Esophagus squamous epithelium (tissue), 5 donors: ENCODE measurements around the gene FOXO6. TPM values are rescaled to one million over a fixed set of nuclear protein-coding genes. Genes with fewer than 3 reads are reported as not detected.

Experiments used
- DNase-seq: peaks from one replicate; lab custom pipeline; 2025; lab: John Stamatoyannopoulos, UW
- H3K27ac ChIP-seq, 4 donors: fragments of 200-600 bp; sonication (generic); one replicate each; pipeline ENCODE4 v1.5.1; 2016 to 2019; ENCODE audit warnings: mild to moderate bottlenecking in 1 of 4
- H3K27me3 ChIP-seq, 4 donors: fragments of 200-600 bp; sonication (generic); 1 replicate in 3 of 4; 2 replicates in 1 of 4; pipeline versions ENCODE4 v1.5.1 to v1.6.0; 2017 to 2021; ENCODE audit warnings: antibody characterized with exemption in 1 of 4
- H3K36me3 ChIP-seq, 3 donors: fragments of 200-600 bp; sonication (generic); one replicate each; pipeline ENCODE4 v1.5.1; 2016 to 2019
- H3K4me1 ChIP-seq, 3 donors: fragments of 200-600 bp; sonication (generic); one replicate each; pipeline ENCODE4 v1.5.1; 2017 to 2019
- H3K4me3 ChIP-seq, 4 donors: fragments of 200-600 bp; sonication (generic); 1 replicate in 3 of 4; 2 replicates in 1 of 4; pipeline ENCODE4 v1.5.1; 2016 to 2019; ENCODE audit warnings: mild to moderate bottlenecking in 2 of 4, moderate library complexity in 1 of 4
- H3K9me3 ChIP-seq, 3 donors: fragments of 200-600 bp; sonication (generic); one replicate each; pipeline ENCODE4 v1.5.1; 2016 to 2019
- POLR2A ChIP-seq, 4 donors: fragments of 450-650 bp; IDR thresholded peaks; one replicate each; pipeline ENCODE4 v1.6.1; 2017; ENCODE audit warnings: antibody characterized with exemption in 4 of 4, mild to moderate bottlenecking in 4 of 4, moderate library complexity in 3 of 4
- WGBS, 2 donors: methylation state at CpG; one replicate each; pipeline ENCODE4 v1.1.5; 2018; 5-methylcytosine and 5-hydroxymethylcytosine counted together
- intact Hi-C: fragments of 100-400 bp; cut with DNase I; formaldehyde crosslinking; loops from one replicate; pipeline ENCODE4 v1.15.0; 2022
- total RNA-seq, 4 donors: library from RNA; depleted of rRNA; stranded (reverse); fragments of >200 nt; gene quantifications; one replicate each; pipeline ENCODE4 v1.1.0, GENCODE V29; 2016
- TF ChIP-seq, protein P1 (sequence below), 6 experiments: fragments of 450-650 bp in 4 of 6; fragments of 200-600 bp in 2 of 6; sonication (generic) in 2 of 6; IDR thresholded peaks; one replicate each; pipeline ENCODE4 v1.5.1; 2016 to 2019; ENCODE audit warnings: antibody characterized with exemption in 6 of 6, mild to moderate bottlenecking in 4 of 6, moderate library complexity in 4 of 6
- donor health status: DM: yes; HTN: yes; CAD: no.

FOXO6 gene
- total RNA-seq, 4 donors from 2014 or later = 0.18 to 0.53 (median 0.38) TPM; not detected in 1

DNA sequence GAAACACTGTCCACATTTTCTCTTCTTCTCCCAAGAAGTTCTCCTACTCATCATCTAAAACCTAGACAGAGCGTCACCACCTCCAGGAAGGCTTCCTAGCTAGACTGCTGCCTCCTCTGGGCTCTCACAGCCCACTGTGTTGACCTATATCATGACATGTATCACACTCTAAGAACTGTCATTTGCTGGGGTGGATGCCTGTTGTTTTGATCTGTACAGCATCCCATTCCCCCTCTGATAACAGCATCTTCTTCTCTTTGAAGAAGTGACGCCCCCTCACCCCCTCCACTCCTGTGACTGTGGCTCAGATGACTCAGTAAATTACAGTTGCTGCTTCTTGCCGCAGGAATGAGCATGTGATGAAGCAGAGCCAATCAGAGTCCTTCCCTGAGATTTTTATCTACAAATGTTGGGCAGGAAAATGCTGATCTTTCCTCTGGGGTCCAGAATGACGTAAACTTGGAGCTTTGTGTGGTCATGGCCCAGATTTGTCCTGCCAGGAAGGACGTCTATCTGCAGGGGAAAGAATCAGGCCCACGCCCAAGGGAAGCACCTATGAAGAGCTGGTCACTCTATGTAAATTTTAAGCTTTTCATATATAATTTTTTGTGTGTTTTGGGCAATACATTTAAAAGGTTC lies 28.0 kb upstream of the FOXO6 start:
- H3K4me1 ChIP-seq = no peaks in the 10 kb centered on the region
- 41 to 52% methylated on average over 6 of the region's 6 CpGs for WGBS, 2 donors
- no peak overlapping the region for H3K27ac ChIP-seq
- H3K36me3 ChIP-seq = no peaks in the 10 kb centered on the region
- no peaks in the 10 kb centered on the region for H3K9me3 ChIP-seq
- no peak for TF ChIP-seq POLR2A (IDR thresholded peaks at IDR 0.05)
- TF ChIP-seq, protein P1, sequence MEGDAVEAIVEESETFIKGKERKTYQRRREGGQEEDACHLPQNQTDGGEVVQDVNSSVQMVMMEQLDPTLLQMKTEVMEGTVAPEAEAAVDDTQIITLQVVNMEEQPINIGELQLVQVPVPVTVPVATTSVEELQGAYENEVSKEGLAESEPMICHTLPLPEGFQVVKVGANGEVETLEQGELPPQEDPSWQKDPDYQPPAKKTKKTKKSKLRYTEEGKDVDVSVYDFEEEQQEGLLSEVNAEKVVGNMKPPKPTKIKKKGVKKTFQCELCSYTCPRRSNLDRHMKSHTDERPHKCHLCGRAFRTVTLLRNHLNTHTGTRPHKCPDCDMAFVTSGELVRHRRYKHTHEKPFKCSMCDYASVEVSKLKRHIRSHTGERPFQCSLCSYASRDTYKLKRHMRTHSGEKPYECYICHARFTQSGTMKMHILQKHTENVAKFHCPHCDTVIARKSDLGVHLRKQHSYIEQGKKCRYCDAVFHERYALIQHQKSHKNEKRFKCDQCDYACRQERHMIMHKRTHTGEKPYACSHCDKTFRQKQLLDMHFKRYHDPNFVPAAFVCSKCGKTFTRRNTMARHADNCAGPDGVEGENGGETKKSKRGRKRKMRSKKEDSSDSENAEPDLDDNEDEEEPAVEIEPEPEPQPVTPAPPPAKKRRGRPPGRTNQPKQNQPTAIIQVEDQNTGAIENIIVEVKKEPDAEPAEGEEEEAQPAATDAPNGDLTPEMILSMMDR (IDR thresholded peaks at IDR 0.05) = no peak
- no peak for DNase-seq
- intact Hi-C loops = no loop called here
- H3K4me3 ChIP-seq = no peak overlapping the region
- H3K27me3 ChIP-seq = peaks cover 0 to 17% (median 0%) of the 10 kb centered on the region in 4 donors

GRCh38 chr1:41338820-41339219 lies 22.4 kb upstream of the FOXO6 start:
- DNase-seq = no peak
- 85 to 89% methylated on average over 1 of the region's 1 CpG for WGBS, 2 donors
- H3K4me1 ChIP-seq = peaks cover 5 to 16% (median 8%) of the 10 kb centered on the region in 3 donors
- H3K27ac ChIP-seq = no peak overlapping the region
- TF ChIP-seq, protein P1 (IDR thresholded peaks at IDR 0.05) = no peak
- TF ChIP-seq POLR2A (IDR thresholded peaks at IDR 0.05) = no peak
- intact Hi-C loops = no loop called here
- peaks cover 0 to 4% (median 0%) of the 10 kb centered on the region in 4 donors for H3K27me3 ChIP-seq
- peaks cover 0 to 13% (median 6%) of the 10 kb centered on the region in 3 donors for H3K9me3 ChIP-seq
- no peak overlapping the region for H3K4me3 ChIP-seq
- H3K36me3 ChIP-seq = no peaks in the 10 kb centered on the region

- WGBS, 2 donors = 61 to 64% methylated on average over 2 of the region's 2 CpGs
- no peak overlapping the region for H3K27ac ChIP-seq
- H3K4me1 ChIP-seq = peaks cover 5 to 16% (median 8%) of the 10 kb centered on the region in 3 donors
- H3K4me3 ChIP-seq = no peak overlapping the region
- no peaks in the 10 kb centered on the region for H3K36me3 ChIP-seq
- H3K27me3 ChIP-seq = peaks cover 0 to 4% (median 0%) of the 10 kb centered on the region in 4 donors
- intact Hi-C loops = no loop called here
- TF ChIP-seq, protein P1 (IDR thresholded peaks at IDR 0.05) = no peak
- TF ChIP-seq POLR2A (IDR thresholded peaks at IDR 0.05) = no peak
- no peak for DNase-seq
- peaks cover 0 to 13% (median 6%) of the 10 kb centered on the region in 3 donors for H3K9me3 ChIP-seq
Measured at GRCh38 chr1:41340655-41341364, 20.4 kb upstream of the FOXO6 start.

DNA sequence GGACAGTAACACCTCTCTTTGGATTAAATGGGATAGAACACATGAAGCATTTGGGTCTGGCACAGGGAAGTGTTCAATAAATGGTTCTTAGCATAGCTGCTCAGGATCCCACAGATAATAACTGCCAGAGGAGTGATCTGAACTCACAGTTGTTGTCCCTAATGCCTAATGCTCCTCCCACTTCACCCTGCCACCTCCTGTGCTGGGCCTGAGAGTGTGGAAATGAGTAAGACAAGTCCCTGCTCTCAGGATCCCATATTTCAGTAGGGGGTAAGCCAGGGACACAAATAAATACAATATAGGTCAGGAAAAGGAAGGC lies 19.9 kb upstream of the FOXO6 start:
- H3K27ac ChIP-seq = no peak overlapping the region
- intact Hi-C loops = no loop called here
- H3K4me1 ChIP-seq = peaks cover 5 to 16% (median 8%) of the 10 kb centered on the region in 3 donors
- H3K36me3 ChIP-seq = no peaks in the 10 kb centered on the region
- TF ChIP-seq, protein P1 (IDR thresholded peaks at IDR 0.05) = no peak
- no peak for TF ChIP-seq POLR2A (IDR thresholded peaks at IDR 0.05)
- DNase-seq = no peak
- H3K27me3 ChIP-seq = peaks cover 0 to 4% (median 0%) of the 10 kb centered on the region in 4 donors
- no peak overlapping the region for H3K4me3 ChIP-seq
- peaks cover 0 to 13% (median 6%) of the 10 kb centered on the region in 3 donors for H3K9me3 ChIP-seq
